Cardiac septum (tissue), 1 donor: ENCODE measurements around the gene TMEM215. TPM values are rescaled to one million over a fixed set of nuclear protein-coding genes. Genes with fewer than 3 reads are reported as not detected.

ENCODE experiments used
- DNase-seq: peaks from one replicate; pipeline ENCODE4 v3.0.0-alpha.2; 2020; ENCODE audit warnings: low spot score
- intact Hi-C: fragments of 100-400 bp; cut with DNase I; formaldehyde crosslinking; loops from one replicate; pipeline ENCODE4 v1.14.0; 2022
- total RNA-seq: library from RNA; stranded (reverse); fragmentation: NEBNext Ultra II Directional; extraction: Animal tissue kit (Norgen Biotek cat#: 25700); gene quantifications from one replicate; pipeline ENCODE4 v1.2.1, GENCODE V29; 2021
- donor health status: DM: no; HTN: no; CAD: no.

Gene TMEM215
- total RNA-seq, 1 donor from 2014 or later = not detected

DNA sequence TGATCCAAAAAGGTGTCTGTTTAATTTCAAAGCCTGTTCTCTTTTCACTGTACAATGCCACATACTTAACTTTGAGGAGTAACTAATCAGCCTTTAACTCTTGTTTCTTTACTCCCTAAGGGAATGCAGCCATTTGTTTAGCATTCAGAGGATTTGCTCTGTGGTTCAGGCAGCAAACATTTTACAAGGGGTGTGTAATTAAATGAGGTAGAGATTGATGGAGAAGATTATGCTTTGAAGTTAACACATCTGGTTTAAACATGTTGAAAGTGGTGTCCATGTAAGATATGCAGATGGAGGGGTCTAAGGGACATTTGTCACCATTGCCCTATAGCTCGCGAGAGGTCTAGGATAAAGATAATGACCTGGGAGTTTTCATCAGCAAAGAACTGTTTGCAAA is 41.9 kb downstream of the TMEM215 start:
- intact Hi-C loops = no loop called here
- no peak for DNase-seq

DNA sequence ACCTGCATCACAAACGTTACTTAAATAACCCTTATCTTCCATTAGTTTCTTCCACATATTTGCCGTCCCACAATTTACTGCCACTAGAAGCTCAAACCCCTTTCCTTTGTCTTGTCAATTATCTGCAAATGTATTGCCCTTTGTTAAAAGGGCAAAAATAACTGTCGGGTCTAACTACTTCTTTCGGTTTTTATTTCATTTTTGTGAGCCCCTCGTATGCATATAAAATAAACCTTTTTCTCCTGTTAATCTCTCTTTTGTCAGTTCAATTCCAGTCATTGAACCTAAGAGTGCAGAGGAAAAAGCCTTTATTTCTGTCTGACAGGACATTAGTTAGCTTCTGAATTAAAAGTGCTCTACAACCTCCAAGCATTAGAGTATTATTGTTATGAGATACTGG is 45.5 kb downstream of the TMEM215 start:
- no peak for DNase-seq
- intact Hi-C loops = no loop called here

DNA sequence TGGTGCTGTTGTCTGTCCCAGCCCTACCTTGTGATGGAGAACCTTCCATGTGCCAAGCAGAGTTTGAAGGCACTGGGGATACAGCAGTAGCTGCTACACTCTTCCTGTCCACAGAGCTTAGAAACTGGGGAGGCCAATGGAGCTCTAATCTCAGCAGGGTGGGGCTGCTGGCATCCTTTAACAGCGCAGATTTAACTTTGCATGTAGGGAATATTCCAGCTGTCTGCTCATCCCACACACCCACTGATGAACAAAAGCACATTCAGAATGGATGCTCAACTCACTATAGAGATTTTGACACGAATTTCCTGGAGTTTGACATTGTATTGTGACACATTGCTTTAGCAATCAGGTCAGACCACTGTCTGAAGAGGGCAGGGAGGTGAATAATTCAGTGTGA is 49.0 kb downstream of the TMEM215 start:
- intact Hi-C loops = no loop called here
- DNase-seq = no peak

Other genes with a start within 250 kb of the TMEM215 start
- 15.7 TPM for gene SMIM27, start 231.2 kb upstream of the TMEM215 start, total RNA-seq
- 8.5 TPM for gene TOPORS, start 231.0 kb upstream of the TMEM215 start, total RNA-seq
- 113 TPM for gene NDUFB6, start 210.4 kb upstream of the TMEM215 start, total RNA-seq
- gene TAF1L, start 147.9 kb upstream of the TMEM215 start, total RNA-seq = not detected
- 18.7 TPM for gene APTX, start 218.1 kb downstream of the TMEM215 start, total RNA-seq
- gene DNAJA1, start 241.7 kb downstream of the TMEM215 start, total RNA-seq = 87.6 TPM